EL (cell line): ENCODE data around the gene USP22.

Experiments used
- DNase-seq: peaks from one replicate; pipeline ENCODE4 v3.0.0-alpha.2; 2016

USP22 gene

GRCh38 chr17:21046216-21046615 is 3.4 kb upstream of the USP22 start:
- DNase-seq = no peak

DNA sequence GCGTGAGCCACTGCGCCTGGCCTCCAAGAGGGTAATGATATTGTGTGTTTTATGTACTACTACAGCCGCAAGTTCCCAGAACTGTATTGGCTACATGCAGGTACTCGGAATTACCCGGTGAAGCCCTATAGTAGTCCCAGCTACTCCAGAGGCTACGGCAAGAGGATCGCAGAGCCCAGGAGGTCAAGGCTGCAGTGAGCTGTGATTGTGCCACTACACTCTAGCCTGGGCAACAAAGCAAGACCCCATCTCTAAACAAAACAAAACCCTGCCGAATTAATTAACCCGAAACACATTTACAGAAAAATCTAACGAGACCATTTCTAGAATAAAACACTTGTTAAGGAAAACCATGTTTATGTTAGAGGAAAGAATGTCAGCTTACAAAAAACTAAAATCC is 2.2 kb upstream of the USP22 start:
- no peak for DNase-seq

DNA sequence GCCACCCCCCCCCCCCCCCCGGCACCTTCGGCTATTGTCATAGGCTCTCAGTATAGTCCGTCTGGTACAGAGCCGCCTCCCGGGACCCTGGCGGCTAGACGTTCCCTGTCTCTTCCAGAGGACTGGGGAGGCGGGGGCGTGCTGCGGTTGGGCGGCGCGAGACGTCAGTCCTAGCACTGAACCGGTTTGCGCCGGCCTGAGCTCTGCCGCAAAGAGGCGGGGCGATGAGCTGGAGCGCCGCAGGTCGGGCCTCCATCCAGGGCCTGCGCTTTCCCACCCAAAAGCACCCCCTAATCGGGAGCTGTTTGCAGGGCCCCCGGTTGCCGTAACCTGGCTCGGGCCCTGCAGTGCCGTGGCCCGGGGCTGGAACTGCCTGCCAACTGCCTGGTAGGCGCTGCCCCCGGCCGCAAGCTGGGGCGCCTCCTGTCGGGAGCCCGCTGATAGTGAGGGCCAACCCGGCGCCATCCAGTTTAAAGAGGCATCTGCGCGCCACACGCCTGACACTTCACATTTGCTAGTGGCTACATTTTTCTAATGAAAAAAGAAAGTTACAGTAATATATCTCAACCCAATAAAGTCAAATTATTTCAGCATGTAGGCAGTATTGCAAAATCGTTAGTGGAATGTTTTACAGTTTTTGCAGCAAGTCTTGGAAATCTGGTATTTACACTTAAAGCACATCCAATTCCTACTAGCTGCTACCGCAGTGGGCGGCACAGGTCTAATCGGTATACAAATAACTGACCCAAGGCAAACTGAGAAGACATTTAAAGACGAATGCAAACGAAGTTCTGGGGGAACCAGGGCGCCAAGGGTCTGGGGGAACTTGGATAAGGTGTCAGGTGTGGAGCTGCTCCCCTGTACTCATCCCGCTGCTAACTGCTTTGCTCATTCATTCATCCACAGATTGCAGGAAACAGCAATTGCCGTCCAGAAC is 753 bp upstream of the USP22 start:
- peak; percentile 99 for DNase-seq

DNA sequence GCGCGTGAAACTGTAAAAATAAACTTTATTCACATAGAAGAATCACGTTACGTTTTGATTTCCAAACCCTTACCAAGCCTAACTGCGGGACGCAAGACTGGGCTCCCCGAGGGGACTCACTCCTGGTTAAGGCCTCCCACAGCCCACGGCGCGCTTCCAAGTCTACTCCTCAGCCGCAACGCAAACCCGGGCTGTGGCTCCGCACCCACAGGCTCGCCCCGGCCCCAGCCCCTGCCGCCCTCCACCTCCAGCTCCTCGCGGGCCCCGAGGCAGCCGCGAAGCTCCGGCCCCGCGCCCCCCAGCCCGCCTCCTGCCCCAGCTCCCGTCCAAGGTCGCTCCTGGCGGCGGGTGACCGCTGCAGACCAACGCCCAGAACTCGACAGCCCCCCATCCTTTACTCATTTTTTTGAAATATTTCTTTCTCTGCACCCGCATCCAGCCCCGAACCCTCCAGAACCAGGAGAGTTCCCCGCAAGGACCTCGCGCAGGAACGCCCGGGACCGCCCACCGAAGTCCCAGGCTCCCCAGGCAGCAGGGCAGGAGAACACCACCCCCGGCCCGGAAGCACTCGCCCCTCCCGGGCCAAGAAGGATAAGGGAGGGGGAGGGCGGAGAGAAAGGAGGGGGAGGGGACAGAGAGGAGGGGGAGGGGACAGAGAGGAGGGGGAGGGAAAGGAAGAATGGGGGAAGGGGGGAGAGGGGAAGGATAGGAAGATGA is 912 bp downstream of the USP22 start:
- DNase-seq = peak; percentile 80

- DNase-seq = peak; percentile 56
Observed at GRCh38 chr17:21039839-21040575, 2.8 kb downstream of the USP22 start.

- no peak for DNase-seq
Observed at GRCh38 chr17:21037117-21037803, 5.6 kb downstream of the USP22 start.

DNA sequence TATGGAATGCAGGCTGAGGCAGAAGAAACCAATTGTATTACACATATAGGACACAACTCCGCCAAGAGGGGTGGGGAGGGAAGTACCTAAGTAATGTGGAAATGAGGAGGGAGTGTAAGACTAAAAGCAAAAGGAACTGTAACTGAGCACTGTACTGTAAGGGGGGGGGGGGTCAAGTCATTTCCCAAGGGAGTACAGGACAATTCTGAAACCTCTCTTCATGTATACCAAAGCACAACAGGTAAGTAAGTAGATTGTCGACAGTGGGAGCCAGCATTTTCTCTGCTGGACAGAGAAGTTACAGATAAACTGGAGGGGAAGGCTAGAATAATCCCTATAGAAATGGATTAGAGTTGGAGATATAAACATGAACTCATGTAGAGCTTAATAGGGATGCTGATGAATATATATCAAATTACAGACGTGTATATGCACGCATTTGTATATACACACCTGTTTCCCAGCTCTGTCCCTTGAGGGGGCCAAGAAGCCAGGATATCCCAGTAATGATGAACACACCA is 6.4 kb downstream of the USP22 start:
- DNase-seq = peak; percentile 29

- DNase-seq = no peak
Observed at GRCh38 chr17:21035406-21035805, 7.4 kb downstream of the USP22 start.

DNA sequence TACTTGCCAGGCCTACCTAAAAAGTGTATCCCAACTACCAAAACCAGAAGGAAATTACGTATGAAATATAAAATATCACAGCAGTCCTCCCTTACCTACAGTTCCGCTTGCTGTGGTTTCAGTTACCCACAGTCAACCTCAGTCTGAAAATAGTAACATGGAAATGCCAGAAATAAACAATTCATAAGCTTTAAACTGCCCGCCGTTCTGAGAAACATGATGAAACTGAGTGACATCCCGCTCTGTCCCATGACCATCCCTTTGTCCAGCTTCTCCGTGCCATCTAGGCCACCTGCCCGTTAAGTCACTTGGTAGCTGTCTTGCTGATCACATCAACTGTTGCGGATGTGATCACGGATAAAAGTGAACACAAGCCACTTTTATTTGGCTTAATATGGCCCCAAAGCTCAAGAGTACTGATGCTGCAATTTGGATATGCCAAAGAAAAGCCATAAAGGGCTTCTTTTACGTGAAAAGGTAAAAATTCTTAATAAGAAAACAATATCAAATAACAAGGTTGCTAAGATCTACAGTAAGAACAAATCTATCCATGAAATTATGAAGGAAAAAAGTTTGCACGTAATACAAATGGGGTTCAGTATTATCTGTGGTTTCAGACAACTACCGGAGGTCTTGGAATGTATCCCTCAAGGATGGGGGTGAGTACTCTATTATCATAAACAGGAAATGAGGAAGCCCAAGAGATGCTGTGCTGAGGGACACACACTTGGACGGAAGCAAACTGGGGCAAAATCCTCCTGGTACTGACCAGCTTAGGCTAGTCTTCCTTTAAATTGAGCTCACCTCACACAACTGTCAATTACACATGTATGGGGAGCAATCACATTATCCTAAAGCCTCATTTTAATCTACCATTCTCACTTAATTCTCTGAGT is 8.2 kb downstream of the USP22 start:
- DNase-seq = peak; percentile 37

DNA sequence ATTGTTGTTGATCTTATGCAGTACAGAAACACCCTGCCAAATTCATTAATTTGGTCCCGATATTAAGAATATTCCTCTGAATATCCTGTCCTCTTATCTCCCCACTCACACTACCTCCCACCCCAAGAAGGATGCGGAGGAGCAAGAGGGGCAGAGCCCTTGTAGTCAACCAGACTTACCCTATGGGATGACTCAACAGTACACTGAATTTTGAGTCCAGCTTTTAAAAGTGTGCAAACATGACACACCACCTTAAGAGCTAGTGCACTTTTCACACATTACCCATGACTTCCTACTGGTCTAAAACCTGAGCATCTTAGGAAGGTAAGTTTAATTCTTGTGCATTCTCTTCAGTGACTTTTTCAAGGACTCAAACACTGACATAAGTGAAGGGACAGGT is 9.5 kb downstream of the USP22 start:
- DNase-seq = no peak

DNA sequence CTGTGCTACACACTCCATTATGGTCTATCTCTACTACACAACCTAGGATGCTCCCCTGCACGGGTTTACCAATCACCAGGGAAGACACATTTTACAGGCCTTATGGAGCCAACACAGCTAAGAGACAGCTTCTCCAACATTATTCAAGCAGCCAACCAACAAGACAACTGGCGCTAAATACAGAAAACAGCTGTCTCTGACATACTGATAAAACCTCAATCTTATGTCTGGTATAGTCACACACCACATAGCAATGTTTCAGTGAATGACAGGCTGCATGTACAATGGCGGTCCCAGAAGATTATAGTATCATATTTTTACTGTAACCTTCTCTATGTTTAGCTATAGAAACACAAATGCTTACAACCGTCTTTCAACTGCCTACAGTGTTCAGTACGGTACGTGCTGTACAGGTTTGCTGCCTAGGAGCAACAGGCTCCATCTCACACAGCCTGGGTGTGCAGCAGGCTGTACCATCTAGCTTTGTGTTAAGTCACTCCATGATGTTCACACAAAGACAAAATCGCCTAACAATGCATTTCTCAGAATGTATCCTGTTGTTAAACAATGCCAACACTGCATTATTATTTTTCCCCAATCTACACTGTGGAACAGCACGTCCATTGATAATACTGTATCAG is 10.9 kb downstream of the USP22 start:
- DNase-seq = no peak

GRCh38 chr17:21030375-21030774 is 12.4 kb downstream of the USP22 start:
- no peak for DNase-seq

DNA sequence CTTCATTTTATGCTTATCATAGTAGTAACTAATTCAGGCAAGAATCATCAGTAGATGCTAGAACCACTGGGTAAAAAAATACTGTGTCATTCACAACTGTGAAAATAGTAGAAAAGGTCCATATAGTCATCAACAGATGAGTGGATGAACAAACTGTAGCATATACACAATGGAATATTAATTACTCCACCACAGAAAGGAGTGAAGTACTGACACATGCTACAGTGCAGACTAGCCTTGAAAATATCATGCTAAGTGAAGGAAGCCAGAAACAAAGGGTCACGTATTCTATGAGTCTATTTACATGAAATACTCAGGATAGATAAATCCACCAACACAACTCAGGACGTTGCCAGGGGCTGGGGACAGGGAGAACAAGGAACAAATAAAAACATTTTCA is 13.3 kb downstream of the USP22 start:
- DNase-seq = no peak

- peak; percentile 63 for DNase-seq
Observed at GRCh38 chr17:21029036-21029435, 13.8 kb downstream of the USP22 start.

- no peak for DNase-seq
Observed at GRCh38 chr17:21028192-21028591, 14.6 kb downstream of the USP22 start.

DNA sequence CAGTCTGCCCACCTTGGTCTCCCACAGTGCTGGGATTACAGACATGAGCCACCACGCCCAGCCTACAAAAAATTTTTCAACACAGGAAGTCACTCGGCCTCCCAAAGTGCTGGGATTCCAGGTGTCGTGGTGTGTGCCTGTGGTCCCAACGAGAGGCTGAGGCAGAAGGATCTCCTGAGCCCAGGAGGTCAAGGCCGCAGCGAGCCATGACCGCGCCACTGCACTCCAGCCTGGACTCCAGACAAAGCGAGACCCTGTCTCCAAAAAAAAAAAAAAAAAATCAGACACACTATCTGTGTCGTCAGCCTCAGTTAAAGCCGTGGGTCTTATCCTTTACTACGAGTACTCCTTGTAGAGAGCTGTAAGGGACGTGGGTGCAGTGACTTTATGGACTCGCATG is 15.8 kb downstream of the USP22 start:
- no peak for DNase-seq

DNA sequence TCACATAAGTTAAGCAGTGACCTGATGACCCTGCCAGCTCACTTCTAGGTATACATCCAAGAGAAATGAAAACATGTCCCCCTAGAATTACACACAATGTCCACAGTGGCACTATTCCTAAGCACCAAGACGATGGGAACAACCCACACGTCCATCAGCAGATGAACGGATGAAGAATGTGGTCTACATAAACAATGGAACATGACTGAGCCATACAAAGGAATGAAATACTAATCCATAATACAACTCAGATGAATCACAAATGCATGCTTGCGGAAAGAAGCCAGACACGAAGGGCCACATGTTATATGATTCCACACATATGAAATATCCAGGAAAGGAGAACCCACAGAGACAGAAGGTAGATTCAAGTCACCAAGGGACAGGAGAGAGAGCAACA is 17.4 kb downstream of the USP22 start:
- no peak for DNase-seq

- no peak for DNase-seq
Observed at GRCh38 chr17:21024024-21024423, 18.8 kb downstream of the USP22 start.

DNA sequence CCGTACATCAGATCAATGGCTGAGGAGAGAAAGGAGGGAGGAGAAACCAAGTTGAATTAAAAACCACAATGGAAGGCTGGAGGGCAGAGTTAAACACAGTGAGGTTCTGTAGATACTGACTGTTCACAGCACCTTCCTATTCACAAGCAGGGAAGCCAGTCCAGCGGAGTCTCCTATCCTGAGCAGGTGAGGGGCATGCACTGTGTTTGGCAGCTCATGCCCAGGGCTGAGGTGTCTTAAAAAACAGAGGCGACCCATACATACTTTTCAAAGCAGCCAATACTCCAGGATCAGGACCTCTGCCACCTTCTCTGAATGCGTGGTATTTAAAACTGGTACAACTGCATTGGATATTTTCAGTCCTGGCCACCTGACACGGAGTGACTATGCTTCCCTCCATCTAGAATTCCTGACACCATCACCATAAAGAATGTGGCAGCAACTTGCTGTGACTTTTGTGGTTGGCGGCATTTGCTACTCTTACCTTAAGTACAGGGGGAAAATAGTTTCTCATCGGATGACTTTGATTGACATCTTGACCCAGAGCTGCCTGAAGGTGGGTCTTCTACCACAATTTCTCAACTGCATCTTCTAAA is 21.5 kb downstream of the USP22 start:
- DNase-seq = no peak

DNA sequence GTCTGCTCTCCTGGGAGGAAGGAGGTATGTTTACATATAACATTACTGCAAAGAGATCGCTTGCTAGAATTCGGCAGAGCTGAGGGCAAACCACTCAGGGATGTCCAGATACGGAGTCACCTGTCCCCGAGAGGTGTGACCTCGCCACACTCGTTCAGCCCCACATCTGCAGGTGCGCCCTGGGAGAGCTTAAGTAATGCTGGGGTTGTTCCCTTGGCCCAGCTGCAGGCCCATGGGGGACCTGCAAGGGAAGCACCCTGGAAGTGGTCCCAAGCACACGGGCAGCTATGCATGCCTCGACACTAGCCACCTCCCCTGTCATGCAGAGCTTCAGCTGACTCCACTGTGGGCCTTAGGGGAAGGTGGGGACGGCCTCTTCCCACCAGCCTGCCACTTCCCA is 22.2 kb downstream of the USP22 start:
- DNase-seq = no peak
